Body of pancreas (tissue), 4 donors: ENCODE results near the gene TRAF3.
"Not testable (repeated sequence)": the region's sequence is repeated elsewhere in the genome, so short reads cannot be mapped to it uniquely, and the experiment has no call there.

Source experiments
- CTCF ChIP-seq, 7 experiments: fragments of 450-650 bp in 4 of 7; fragments of 200-600 bp in 3 of 7; sonication (generic) in 3 of 7; IDR thresholded peaks; one replicate each; pipeline ENCODE4 v1.5.1; 2016 to 2019; ENCODE audit warnings: antibody characterized with exemption in 7 of 7
- POLR2A ChIP-seq, 3 donors: fragments of 450-650 bp; IDR thresholded peaks; one replicate each; pipeline ENCODE4 v1.6.1; 2016; ENCODE audit warnings: antibody characterized with exemption in 3 of 3, mild to moderate bottlenecking in 2 of 3

DNA sequence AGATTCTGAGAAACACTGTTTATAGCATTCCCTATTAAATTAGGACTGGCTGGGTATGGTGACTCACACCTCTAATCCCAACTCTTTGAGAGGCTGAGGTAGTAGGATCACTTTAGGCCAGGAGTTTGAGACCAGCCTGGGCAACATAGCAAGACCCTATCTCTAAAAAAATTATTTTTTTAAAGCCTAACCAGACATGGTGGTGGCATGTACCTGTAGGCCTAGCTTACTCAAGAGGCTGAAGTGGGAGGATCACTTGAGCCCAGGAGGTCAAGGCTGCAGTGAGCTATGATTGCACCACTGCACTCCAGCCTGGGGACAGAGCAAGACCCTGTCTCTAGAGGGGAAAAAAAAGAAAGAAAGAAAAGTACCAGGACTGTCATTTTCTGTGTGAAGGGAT, 119.5 kb downstream of the TRAF3 start:
- not testable (repeated sequence) for TF ChIP-seq CTCF, POLR2A (IDR thresholded peaks at IDR 0.05)
